DOHH2 (cell line): ENCODE data around the gene CTRB2.

Source experiments
- H3F3A ChIP-seq: fragments of 200-600 bp; sonication (generic), shearing (Covaris generic); 2 replicates; pipeline ENCODE4 v1.6.0; 2016; ENCODE audit warnings: antibody characterized with exemption, mild to moderate bottlenecking; ENCODE audit not compliant: control insufficient read depth, insufficient read depth
- H3K27ac ChIP-seq: fragments of 200-600 bp; sonication (generic); 2 replicates; pipeline ENCODE4 v1.5.1; 2014; ENCODE audit warnings: low read depth, mild to moderate bottlenecking, low read length, moderate library complexity
- H3K27me3 ChIP-seq: fragments of 200-600 bp; sonication (generic); 2 replicates; pipeline ENCODE4 v1.6.1; 2014; ENCODE audit warnings: mild to moderate bottlenecking, low read length, mixed read lengths; ENCODE audit not compliant: control insufficient read depth
- H3K36me3 ChIP-seq: fragments of 200-600 bp; sonication (generic); 2 replicates; pipeline ENCODE4 v1.6.1; 2014; ENCODE audit warnings: mild to moderate bottlenecking, low read length, moderate library complexity, mixed read lengths; ENCODE audit not compliant: control insufficient read depth
- H3K4me1 ChIP-seq: fragments of 200-600 bp; sonication (generic); 2 replicates; pipeline ENCODE4 v1.6.1; 2014; ENCODE audit warnings: mild to moderate bottlenecking, low read length, mixed read lengths; ENCODE audit not compliant: control insufficient read depth
- H3K4me2 ChIP-seq: fragments of 200-600 bp; sonication (generic); 2 replicates; pipeline ENCODE4 v1.6.0; 2014; ENCODE audit warnings: mild to moderate bottlenecking, low read length, moderate library complexity
- H3K4me3 ChIP-seq: fragments of 200-600 bp; sonication (generic); 2 replicates; pipeline ENCODE4 v1.5.1; 2014; ENCODE audit warnings: mild to moderate bottlenecking, low read length, mixed read lengths
- H3K79me2 ChIP-seq: fragments of 200-600 bp; sonication (generic); 2 replicates; pipeline ENCODE4 v1.6.1; 2014; ENCODE audit warnings: mild to moderate bottlenecking, low read length, mixed read lengths; ENCODE audit not compliant: control insufficient read depth
- H3K9me2 ChIP-seq: fragments of 200-600 bp; sonication (generic); replicated peaks from 2 replicates; pipeline ENCODE4 v1.6.1; 2014; ENCODE audit warnings: mild to moderate bottlenecking, low read length, mixed read lengths; ENCODE audit not compliant: control insufficient read depth
- H3K9me3 ChIP-seq: fragments of 200-600 bp; sonication (generic); 2 replicates; pipeline ENCODE4 v1.6.1; 2014; ENCODE audit warnings: antibody characterized with exemption, low read length, mixed read lengths; ENCODE audit not compliant: control insufficient read depth, insufficient read depth
- H4K20me1 ChIP-seq: fragments of 200-600 bp; sonication (generic); 2 replicates; pipeline ENCODE4 v1.6.0; 2014; ENCODE audit warnings: low read depth, mild to moderate bottlenecking, antibody characterized with exemption, low read length, moderate library complexity; ENCODE audit not compliant: control insufficient read depth, insufficient read depth
- CTCF ChIP-seq: fragments of 200-600 bp; sonication (generic); IDR thresholded peaks from one replicate; pipeline ENCODE4 v1.5.1; 2014; ENCODE audit warnings: antibody characterized with exemption, mild to moderate bottlenecking, low read depth, low read length; ENCODE audit not compliant: poor library complexity, severe bottlenecking
- EZH2phosphoT487 ChIP-seq: fragments of 200-600 bp; sonication (generic); IDR thresholded peaks from 2 replicates; pipeline ENCODE4 v1.6.1; 2017; ENCODE audit warnings: borderline replicate concordance, mild to moderate bottlenecking, antibody characterized with exemption, low read length, moderate library complexity, mixed read lengths

Gene CTRB2

DNA sequence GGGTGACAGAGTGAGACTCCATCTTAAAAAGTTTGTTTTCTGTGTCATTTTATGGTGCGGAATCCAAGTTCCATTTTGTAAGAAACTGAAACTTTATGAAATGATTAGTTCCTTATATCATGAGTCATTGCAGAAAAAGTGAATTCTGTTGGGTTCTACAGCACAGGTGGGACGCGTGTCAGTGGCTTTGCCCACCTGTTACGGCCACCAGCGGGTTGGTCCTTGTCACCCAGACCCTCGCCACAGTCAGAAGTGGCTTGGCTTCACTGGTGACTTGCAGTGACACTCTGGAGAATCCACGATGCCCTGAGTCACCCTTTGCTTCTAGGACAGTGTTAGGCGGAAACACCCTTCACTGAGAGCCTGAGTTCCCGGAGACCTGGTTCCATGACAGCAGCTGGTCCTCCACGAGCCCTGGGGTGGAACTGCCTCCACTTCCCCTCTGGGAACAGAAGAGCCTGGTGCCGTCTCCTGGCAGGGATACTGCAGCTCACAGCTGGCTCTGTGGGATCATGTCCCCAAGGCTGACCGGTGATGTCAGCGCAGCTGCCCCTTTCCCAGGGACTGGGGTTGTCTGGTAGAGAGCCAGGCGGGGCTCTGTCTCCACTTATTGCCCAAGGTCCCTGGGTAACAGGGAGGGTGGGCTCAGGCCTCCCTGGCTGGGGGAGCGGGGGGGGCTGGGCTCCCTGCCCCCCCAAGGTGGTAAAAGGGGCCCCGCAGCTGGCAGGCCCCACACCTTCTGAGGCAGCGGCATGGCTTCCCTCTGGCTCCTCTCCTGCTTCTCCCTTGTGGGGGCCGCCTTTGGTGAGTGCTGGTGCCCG lies 11.5 kb upstream of the CTRB2 start, which contains the start of gene CTRB1:
CTRB1 (plus strand) TSS at position 733 of the 821 bp plus-strand sequence; CDS start at position 753, 20 bp downstream.
- Histone ChIP-seq H3K27me3 (no peaks in the 10 kb centered on the region), H3K4me2 (no peak within 1 kb of the TSS), H3K9me3 (no peaks in the 10 kb centered on the region), H4K20me1 (no peaks in the 10 kb centered on the region), H3K79me2 (no peaks in the 10 kb centered on the region), H3K4me3 (no peak within 1 kb of the TSS), H3K9me2 (no peaks in the 10 kb centered on the region), H3K27ac (no peak within 1 kb of the TSS), H3K4me1 (no peaks in the 10 kb centered on the region), H3K36me3 (no peaks in the 10 kb centered on the region), H3F3A (no peaks in the 10 kb centered on the region)
- TF ChIP-seq CTCF (no peak), EZH2phosphoT487 (no peak)

DNA sequence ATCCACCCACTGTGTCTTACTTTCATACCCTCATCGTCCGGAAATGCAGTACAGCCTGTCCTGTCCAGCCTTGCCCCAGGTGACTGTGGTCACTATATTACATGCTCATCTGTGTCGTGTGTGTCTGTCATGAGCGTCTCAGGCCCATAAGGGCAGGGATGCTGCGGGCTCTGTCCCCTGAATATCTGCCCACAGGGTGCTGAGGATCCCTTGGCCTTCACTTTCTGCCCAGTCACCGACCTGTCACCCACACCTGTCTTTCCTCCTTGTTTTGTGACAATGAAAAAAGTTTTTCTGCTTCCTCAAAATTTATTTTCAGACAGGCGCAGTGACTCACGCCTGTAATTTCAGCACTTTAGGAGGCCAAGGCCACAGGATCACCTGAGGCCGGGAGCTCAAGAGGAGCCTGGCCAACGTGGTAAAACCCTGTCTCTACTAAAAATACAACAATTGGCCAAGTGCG lies 10.5 kb upstream of the CTRB2 start:
- no peak for TF ChIP-seq EZH2phosphoT487
- TF ChIP-seq CTCF, result no peak
- Histone ChIP-seq H3K4me1 (no peaks in the 10 kb centered on the region), H3K27me3 (no peaks in the 10 kb centered on the region), H3K4me3 (no peak overlapping the region), H3K9me3 (no peaks in the 10 kb centered on the region), H3K79me2 (no peaks in the 10 kb centered on the region), H4K20me1 (no peaks in the 10 kb centered on the region), H3K36me3 (no peaks in the 10 kb centered on the region), H3F3A (no peaks in the 10 kb centered on the region), H3K4me2 (no peak overlapping the region), H3K9me2 (no peaks in the 10 kb centered on the region), H3K27ac (no peak overlapping the region)

GRCh38 chr16:75216576-75216975 lies 9.6 kb upstream of the CTRB2 start:
- Histone ChIP-seq H3K79me2 (no peaks in the 10 kb centered on the region), H3K9me2 (no peaks in the 10 kb centered on the region), H3K36me3 (no peaks in the 10 kb centered on the region), H4K20me1 (no peaks in the 10 kb centered on the region), H3K4me3 (no peak overlapping the region), H3K4me2 (no peak overlapping the region), H3K27ac (no peak overlapping the region), H3K27me3 (no peaks in the 10 kb centered on the region), H3K9me3 (no peaks in the 10 kb centered on the region), H3K4me1 (no peaks in the 10 kb centered on the region), H3F3A (no peaks in the 10 kb centered on the region)
- TF ChIP-seq EZH2phosphoT487 (no peak), CTCF (no peak)
